DLD1 (cell line): ENCODE results near the gene AFMID.
"Not testable (repeated sequence)": the region's sequence is repeated elsewhere in the genome, so short reads cannot be mapped to it uniquely, and the experiment has no call there.

Source experiments
- in situ Hi-C: cut with HindIII; loops from 2 replicates; pipeline ENCODE4 v1.10.0; 2017; ENCODE audit warnings: low sequenced_read_pairs

Gene AFMID

GRCh38 chr17:78219396-78220150 is 32.4 kb downstream of the AFMID start:
- in situ Hi-C loops, result no loop called here

- in situ Hi-C loops, result no loop called here
These were observed 35.9 kb downstream of the AFMID start for GRCh38 chr17:78223061-78223460.

- in situ Hi-C loops, result no loop called here
These were observed 36.6 kb downstream of the AFMID start for GRCh38 chr17:78223765-78224164.

GRCh38 chr17:78224231-78225087 is 37.3 kb downstream of the AFMID start:
- in situ Hi-C loops, result no loop called here

- in situ Hi-C loops, result no loop called here
These were observed 38.1 kb downstream of the AFMID start for GRCh38 chr17:78225088-78225865.

GRCh38 chr17:78226055-78226758 is 39.0 kb downstream of the AFMID start:
- in situ Hi-C loops, result no loop called here

- in situ Hi-C loops, result no loop called here
These were observed 39.7 kb downstream of the AFMID start for GRCh38 chr17:78226759-78227454.

GRCh38 chr17:78227455-78227916 is 40.3 kb downstream of the AFMID start:
- in situ Hi-C loops, result no loop called here

- in situ Hi-C loops, result no loop called here
These were observed 41.0 kb downstream of the AFMID start for GRCh38 chr17:78228176-78228575.

- in situ Hi-C loops, result no loop called here
These were observed 43.2 kb downstream of the AFMID start for GRCh38 chr17:78230252-78230962.

- in situ Hi-C loops, result no loop called here
These were observed 44.1 kb downstream of the AFMID start, which contains the start of gene TMEM235 for GRCh38 chr17:78230996-78231935. TSS of gene TMEM235 (plus strand) at chr17:78231631. CDS start at chr17:78232024, 393 bp downstream.

GRCh38 chr17:78231991-78232858 is 45.1 kb downstream of the AFMID start:
- in situ Hi-C loops, result no loop called here

- in situ Hi-C loops, result no loop called here
These were observed 45.7 kb downstream of the AFMID start for GRCh38 chr17:78232859-78233173.

GRCh38 chr17:78233678-78234077 is 46.5 kb downstream of the AFMID start:
- in situ Hi-C loops, result no loop called here

- in situ Hi-C loops, result no loop called here
These were observed 47.2 kb downstream of the AFMID start for GRCh38 chr17:78234261-78234865.

- in situ Hi-C loops, result not testable (repeated sequence)
These were observed 47.9 kb downstream of the AFMID start for GRCh38 chr17:78235022-78235421.

GRCh38 chr17:78235885-78236284 is 48.7 kb downstream of the AFMID start:
- in situ Hi-C loops, result no loop called here
